B cell (primary cell): ENCODE data around the gene UGT1A9. TPM values are rescaled to one million over a fixed set of nuclear protein-coding genes. Genes with fewer than 3 reads are reported as not detected.

Experiments used
- ATAC-seq: fragments of 200-7000 bp; cut with Tn5 transposase; one replicate; pipeline ENCODE4 v1.10.0; 2021; ENCODE audit warnings: low read depth, mild to moderate bottlenecking, moderate number of reproducible peaks, moderate library complexity
- CTCF ChIA-PET: fragments of 350-600 bp; sonication (Branson Sonifier 250); formaldehyde crosslinking; loops from one replicate; lab custom pipeline; 2021; ENCODE audit warnings: antibody characterized with exemption, inconsistent platforms; lab: Charles Lee
- POLR2A ChIA-PET: fragments of 350-600 bp; sonication (Branson Sonifier 250); formaldehyde crosslinking; loops from one replicate; lab custom pipeline; 2021; ENCODE audit warnings: antibody characterized with exemption; lab: Charles Lee
- DNase-seq: peaks from one replicate; pipeline ENCODE4 v3.0.0; 2013
- H2AFZ ChIP-seq: 2 replicates; pipeline ENCODE4 v1.6.1; 2012; ENCODE audit warnings: mild to moderate bottlenecking, low read depth, low read length; ENCODE audit not compliant: insufficient read depth, poor library complexity, severe bottlenecking
- H3K27ac ChIP-seq, 2 donors: 1 replicate in 1 of 2; 2 replicates in 1 of 2; pipeline ENCODE4 v1.5.1; 2012 to 2013; ENCODE audit warnings: low read length in 2 of 2, mild to moderate bottlenecking in 2 of 2, moderate library complexity in 1 of 2
- H3K27me3 ChIP-seq, 4 experiments: fragments of 200-600 bp in 1 of 4; sonication (generic) in 1 of 4; replicated peaks in 1 of 4; 1 replicate in 2 of 4; 2 replicates in 2 of 4; pipeline versions ENCODE4 v1.6.1 to v1.7.0; 2013 to 2016; ENCODE audit warnings: low read length in 3 of 4, mild to moderate bottlenecking in 2 of 4, mixed read lengths in 1 of 4, moderate library complexity in 1 of 4; ENCODE audit not compliant: insufficient read depth in 4 of 4, control insufficient read depth in 3 of 4; ENCODE audit errors: control extremely low read depth in 1 of 4
- H3K36me3 ChIP-seq, 2 experiments: replicated peaks in 1 of 2; 1 replicate in 1 of 2; 2 replicates in 1 of 2; pipeline versions ENCODE4 v1.6.1 to v1.7.1; 2013; ENCODE audit warnings: low read length in 1 of 2; ENCODE audit not compliant: insufficient read depth in 2 of 2, control insufficient read depth in 1 of 2; ENCODE audit errors: control extremely low read depth in 1 of 2, extremely low read depth in 1 of 2
- H3K4me1 ChIP-seq, 2 donors: fragments of 200-600 bp in 1 of 2; sonication (generic) in 1 of 2; 1 replicate in 1 of 2; 2 replicates in 1 of 2; pipeline versions ENCODE4 v1.5.1 to v1.6.1; 2013 to 2017; ENCODE audit warnings: low read length in 2 of 2; ENCODE audit not compliant: control insufficient read depth in 2 of 2, insufficient read depth in 2 of 2
- H3K4me2 ChIP-seq: replicated peaks from 2 replicates; pipeline ENCODE3; 2012; ENCODE audit warnings: mild to moderate bottlenecking, low read depth, low read length; ENCODE audit not compliant: poor library complexity, severe bottlenecking
- H3K4me3 ChIP-seq, 5 experiments: fragments of 200-600 bp in 1 of 5; sonication (generic) in 1 of 5; 1 replicate in 3 of 5; 2 replicates in 2 of 5; pipeline versions ENCODE4 v1.5.1 to v1.7.0; 2011 to 2016; ENCODE audit warnings: low read length in 4 of 5, mild to moderate bottlenecking in 4 of 5, low read depth in 2 of 5, control low read depth in 1 of 5, moderate library complexity in 1 of 5; ENCODE audit not compliant: insufficient read depth in 1 of 5; ENCODE audit errors: control extremely low read depth in 1 of 5, extremely low read depth in 1 of 5
- H3K79me2 ChIP-seq: fragments of 200-600 bp; sonication (generic); one replicate; pipeline ENCODE4 v1.6.0; 2016; ENCODE audit warnings: low read length; ENCODE audit not compliant: control insufficient read depth, insufficient read depth
- H3K9ac ChIP-seq: fragments of 200-600 bp; sonication (generic); 2 replicates; pipeline ENCODE4 v1.6.1; 2017; ENCODE audit warnings: mild to moderate bottlenecking, low read length, moderate library complexity
- H3K9me3 ChIP-seq, 3 donors: one replicate each; pipeline versions ENCODE4 v1.6.1 to v1.7.1; 2013; ENCODE audit warnings: low read length in 2 of 3; ENCODE audit not compliant: control insufficient read depth in 2 of 3, insufficient read depth in 1 of 3; ENCODE audit errors: control extremely low read depth in 1 of 3
- H4K20me1 ChIP-seq: 2 replicates; pipeline ENCODE4 v1.6.0; 2012; ENCODE audit warnings: mild to moderate bottlenecking, low read length; ENCODE audit not compliant: insufficient read depth, control insufficient read depth, poor library complexity, severe bottlenecking
- H3K27ac Mint-ChIP-seq: one replicate; pipeline ENCODE4 v1.8.0; 2021; ENCODE audit warnings: mixed read lengths
- H3K27me3 Mint-ChIP-seq: one replicate; pipeline ENCODE4 v1.8.0; 2021; ENCODE audit warnings: mixed read lengths
- H3K4me1 Mint-ChIP-seq: one replicate; pipeline ENCODE4 v1.8.0; 2021; ENCODE audit warnings: mixed read lengths
- H3K4me3 Mint-ChIP-seq: one replicate; pipeline ENCODE4 v1.8.0; 2021; ENCODE audit warnings: mixed read lengths
- H3K9me3 Mint-ChIP-seq: one replicate; pipeline ENCODE4 v1.8.0; 2022; ENCODE audit warnings: mixed read lengths; ENCODE audit not compliant: insufficient read depth
- CTCF ChIP-seq: fragments of 200-600 bp; IDR thresholded peaks from one replicate; pipeline ENCODE4 v1.8.0; 2022; ENCODE audit warnings: antibody characterized with exemption, mild to moderate bottlenecking
- EZH2 ChIP-seq: IDR thresholded peaks from 2 replicates; pipeline ENCODE4 v1.6.1; 2012; ENCODE audit warnings: borderline replicate concordance, low read depth, mild to moderate bottlenecking, moderate library complexity, low read length; ENCODE audit not compliant: insufficient read depth, poor library complexity, severe bottlenecking
- WGBS: methylation state at CpG from one replicate; pipeline ENCODE4 v1.1.5; 2013; ENCODE audit warnings: missing lambda C conversion rate; ENCODE audit not compliant: insufficient coverage; 5-methylcytosine and 5-hydroxymethylcytosine counted together
- intact Hi-C: fragments of 100-400 bp; cut with micrococcal nuclease; formaldehyde crosslinking; loops from one replicate; pipeline ENCODE4 v1.10.0; 2022
- polyA plus RNA-seq: library from polyadenylated mRNA; depleted of rRNA; stranded (reverse); fragments of >200 nt; gene quantifications from 2 replicates; pipeline ENCODE4 v1.2.3, GENCODE V29; 2012
- total RNA-seq, 2 donors: library from RNA; stranded (reverse); fragments of 120-200 nt in 1 of 2; gene quantifications; 1 replicate in 1 of 2; 2 replicates in 1 of 2; pipeline versions ENCODE4 v1.2.3 to v1.2.4, GENCODE V29; 2013 to 2022

The UGT1A9 gene
- total and polyA plus RNA-seq, 2 donors (not counting 1 experiment from before 2014, with no cell fraction given) = not detected

GRCh38 chr2:233818639-233819621, 147.2 kb downstream of the UGT1A9 start:
- ATAC-seq = no peak
- peaks cover 9% of the 10 kb centered on the region for H3K27me3 Mint-ChIP-seq
- Histone ChIP-seq H3K9me3 (peaks cover 0 to 6% (median 0%) of the 10 kb centered on the region in 3 donors), H3K27ac (no peak overlapping the region), H3K79me2 (no peaks in the 10 kb centered on the region), H3K36me3 (no peaks in the 10 kb centered on the region), H3K9ac (no peak overlapping the region), H3K4me3 (no peak overlapping the region), H3K27me3 (peaks cover 0 to 5% (median 0%) of the 10 kb centered on the region in 4 experiments), H3K4me1 (no peaks in the 10 kb centered on the region), H4K20me1 (no peaks in the 10 kb centered on the region), H3K4me2 (no peak overlapping the region), H2AFZ (no peak overlapping the region)
- WGBS = 74% methylated on average over 15 of the region's 17 CpGs
- H3K4me3 Mint-ChIP-seq = no peak overlapping the region
- CTCF ChIA-PET = no interaction called here
- no peaks in the 10 kb centered on the region for H3K9me3 Mint-ChIP-seq
- H3K27ac Mint-ChIP-seq = no peak overlapping the region
- intact Hi-C loops = no loop called here
- POLR2A ChIA-PET = no interaction called here
- no peak for DNase-seq
- TF ChIP-seq CTCF (no peak), EZH2 (no peak)
- H3K4me1 Mint-ChIP-seq = no peaks in the 10 kb centered on the region
